Subcutaneous abdominal adipose tissue (tissue), 5 donors: ENCODE results near the gene EPAS1.

ENCODE experiments used
- H3K27ac ChIP-seq: one replicate; pipeline ENCODE4 v1.7.0; 2013; ENCODE audit warnings: low read depth, mild to moderate bottlenecking, inconsistent platforms, low read length, moderate library complexity
- H3K27me3 ChIP-seq, 5 donors: one replicate each; pipeline ENCODE4 v1.7.0; 2013; ENCODE audit warnings: low read length in 5 of 5, inconsistent platforms in 1 of 5; ENCODE audit not compliant: control insufficient read depth in 5 of 5, insufficient read depth in 4 of 5
- H3K36me3 ChIP-seq, 5 donors: one replicate each; pipeline ENCODE4 v1.7.0; 2013; ENCODE audit warnings: low read length in 5 of 5; ENCODE audit not compliant: control insufficient read depth in 5 of 5, insufficient read depth in 5 of 5
- H3K4me1 ChIP-seq, 5 donors: one replicate each; pipeline ENCODE4 v1.7.0; 2013; ENCODE audit warnings: low read length in 5 of 5, mild to moderate bottlenecking in 3 of 5, moderate library complexity in 1 of 5; ENCODE audit not compliant: control insufficient read depth in 5 of 5, insufficient read depth in 5 of 5
- H3K4me3 ChIP-seq, 5 donors: one replicate each; pipeline ENCODE4 v1.7.0; 2013; ENCODE audit warnings: low read length in 5 of 5, low read depth in 1 of 5
- H3K9ac ChIP-seq, 5 donors: one replicate each; pipeline ENCODE4 v1.7.0; 2013; ENCODE audit warnings: low read length in 5 of 5, mild to moderate bottlenecking in 4 of 5, moderate library complexity in 3 of 5
- H3K9me3 ChIP-seq, 5 donors: one replicate each; pipeline ENCODE4 v1.7.0; 2013; ENCODE audit warnings: low read length in 5 of 5; ENCODE audit not compliant: control insufficient read depth in 5 of 5
- donor health status: healthy.
- donor health status: healthy.
- donor health status: healthy.
- donor health status: healthy.
- donor health status: healthy.

EPAS1 gene

DNA sequence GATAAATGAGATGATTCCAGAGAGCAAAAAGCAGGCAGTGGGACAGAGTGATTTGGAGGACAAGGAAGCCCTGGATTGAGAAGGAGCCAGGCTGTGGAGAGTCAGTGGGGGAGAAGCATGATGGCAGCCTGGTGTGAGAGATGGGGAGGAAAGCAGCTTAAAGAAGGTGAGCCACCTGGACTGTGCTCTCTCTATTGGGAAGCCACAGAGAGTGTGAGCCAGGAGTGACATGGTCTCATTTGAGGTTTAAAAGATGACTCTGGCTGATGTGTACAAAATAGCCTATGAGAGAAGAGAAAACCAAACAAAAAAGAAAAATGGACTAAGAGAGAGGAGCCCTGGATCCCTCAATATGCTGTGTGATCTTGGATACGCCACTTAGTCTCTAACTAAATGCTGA lies 12.9 kb upstream of the EPAS1 start:
- H3K9me3 ChIP-seq = no peaks in the 10 kb centered on the region
- peaks cover 0 to under 1% (median 0%) of the 10 kb centered on the region in 5 donors for H3K4me1 ChIP-seq
- no peak overlapping the region for H3K4me3 ChIP-seq
- no peaks in the 10 kb centered on the region for H3K36me3 ChIP-seq
- no peak overlapping the region for H3K9ac ChIP-seq
- H3K27me3 ChIP-seq = no peaks in the 10 kb centered on the region
- H3K27ac ChIP-seq = no peak overlapping the region

DNA sequence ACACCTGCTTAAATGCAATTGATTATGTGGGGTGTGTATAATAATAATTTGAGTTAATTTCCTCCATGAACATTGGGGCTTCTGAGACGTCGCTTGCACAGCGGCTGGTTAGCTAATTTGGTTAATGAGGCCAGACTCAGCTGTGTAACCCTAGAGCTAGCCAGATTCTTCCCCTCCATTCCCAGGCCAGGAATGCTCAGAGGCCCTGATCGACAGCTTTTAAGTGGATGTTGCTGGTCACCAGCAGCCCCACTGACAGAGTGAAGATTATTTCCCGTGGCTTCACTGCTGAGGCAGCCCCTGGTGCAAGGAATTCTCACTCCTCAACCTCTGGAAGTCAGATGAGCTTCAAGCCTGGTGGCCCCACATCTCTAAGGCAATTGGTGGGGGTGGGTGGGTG lies 12.4 kb upstream of the EPAS1 start:
- Histone ChIP-seq H3K9me3 (no peaks in the 10 kb centered on the region), H3K27me3 (no peaks in the 10 kb centered on the region), H3K27ac (no peak overlapping the region), H3K4me1 (peaks cover 0 to 1% (median 0%) of the 10 kb centered on the region in 5 donors), H3K4me3 (no peak overlapping the region), H3K9ac (no peak overlapping the region), H3K36me3 (no peaks in the 10 kb centered on the region)

DNA sequence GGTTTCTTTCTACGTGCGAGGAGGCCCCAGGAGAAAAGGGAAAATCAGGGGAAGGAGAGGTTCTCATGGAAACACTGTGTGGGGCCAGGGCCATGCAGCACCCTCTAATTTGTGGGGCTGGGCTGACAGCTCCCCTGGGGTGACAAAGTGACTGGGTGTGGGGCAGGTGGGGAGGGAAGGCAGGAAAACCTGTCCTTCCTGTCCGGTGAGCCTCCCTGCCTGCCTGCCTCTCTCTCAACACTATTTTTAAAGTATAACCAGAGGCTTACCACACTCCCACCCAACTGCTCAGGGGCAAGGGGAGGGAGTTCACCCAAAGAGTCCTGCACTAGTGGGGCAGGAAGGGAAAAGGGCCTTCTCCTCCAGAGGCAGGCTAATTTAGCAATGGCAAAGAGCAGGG lies 10.5 kb upstream of the EPAS1 start:
- H3K27ac ChIP-seq = no peak overlapping the region
- H3K4me3 ChIP-seq = no peak overlapping the region
- H3K4me1 ChIP-seq = peaks cover 0 to 9% (median 0%) of the 10 kb centered on the region in 5 donors
- no peaks in the 10 kb centered on the region for H3K27me3 ChIP-seq
- H3K36me3 ChIP-seq = no peaks in the 10 kb centered on the region
- no peak overlapping the region for H3K9ac ChIP-seq
- H3K9me3 ChIP-seq = no peaks in the 10 kb centered on the region

DNA sequence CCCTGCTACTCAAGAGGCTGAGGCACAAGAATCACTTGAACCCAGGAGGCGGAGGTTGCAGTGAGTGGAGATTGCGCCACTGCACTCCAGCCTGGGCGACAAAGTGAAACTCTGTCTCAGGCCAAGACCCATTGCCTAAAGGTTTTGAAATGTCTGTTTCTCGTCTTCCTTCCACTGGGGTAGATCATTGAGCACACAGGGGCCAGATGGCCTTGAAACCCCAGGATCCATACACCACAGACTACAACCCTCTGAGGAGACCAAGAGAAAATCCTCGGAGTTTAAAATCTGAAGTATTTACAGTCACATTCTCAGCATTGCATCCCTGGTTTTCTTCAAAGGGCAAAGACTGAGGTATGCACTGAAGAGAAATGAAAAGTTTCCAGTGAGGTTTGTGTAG lies 7.1 kb upstream of the EPAS1 start:
- H3K9me3 ChIP-seq = no peaks in the 10 kb centered on the region
- peaks cover 0 to 9% (median under 1%) of the 10 kb centered on the region in 5 donors for H3K4me1 ChIP-seq
- no peak overlapping the region for H3K4me3 ChIP-seq
- no peaks in the 10 kb centered on the region for H3K36me3 ChIP-seq
- no peak overlapping the region for H3K27ac ChIP-seq
- H3K27me3 ChIP-seq = no peaks in the 10 kb centered on the region
- no peak overlapping the region for H3K9ac ChIP-seq

DNA sequence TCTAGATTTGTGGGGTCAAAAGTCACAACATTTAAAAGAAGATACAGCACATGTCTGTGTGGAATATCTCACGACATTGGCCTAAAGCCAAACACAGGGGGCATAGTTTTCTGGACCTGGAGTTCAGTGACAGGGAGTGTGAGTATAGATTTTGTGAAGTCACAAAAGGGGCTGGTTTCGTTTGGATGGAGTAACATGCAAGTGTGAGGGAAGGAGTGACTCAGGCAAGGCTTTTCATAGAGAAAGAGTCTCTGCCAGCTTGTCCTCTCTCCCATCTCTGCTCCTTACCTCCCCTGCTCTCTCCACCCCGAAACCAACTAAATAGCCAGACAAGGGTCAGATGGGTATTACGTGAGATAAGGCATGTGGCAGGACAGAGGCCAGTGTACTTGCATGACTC lies 3.7 kb upstream of the EPAS1 start:
- Histone ChIP-seq H3K4me1 (peaks cover 0 to 23% (median 13%) of the 10 kb centered on the region in 5 donors), H3K9me3 (no peaks in the 10 kb centered on the region), H3K9ac (no peak overlapping the region)

DNA sequence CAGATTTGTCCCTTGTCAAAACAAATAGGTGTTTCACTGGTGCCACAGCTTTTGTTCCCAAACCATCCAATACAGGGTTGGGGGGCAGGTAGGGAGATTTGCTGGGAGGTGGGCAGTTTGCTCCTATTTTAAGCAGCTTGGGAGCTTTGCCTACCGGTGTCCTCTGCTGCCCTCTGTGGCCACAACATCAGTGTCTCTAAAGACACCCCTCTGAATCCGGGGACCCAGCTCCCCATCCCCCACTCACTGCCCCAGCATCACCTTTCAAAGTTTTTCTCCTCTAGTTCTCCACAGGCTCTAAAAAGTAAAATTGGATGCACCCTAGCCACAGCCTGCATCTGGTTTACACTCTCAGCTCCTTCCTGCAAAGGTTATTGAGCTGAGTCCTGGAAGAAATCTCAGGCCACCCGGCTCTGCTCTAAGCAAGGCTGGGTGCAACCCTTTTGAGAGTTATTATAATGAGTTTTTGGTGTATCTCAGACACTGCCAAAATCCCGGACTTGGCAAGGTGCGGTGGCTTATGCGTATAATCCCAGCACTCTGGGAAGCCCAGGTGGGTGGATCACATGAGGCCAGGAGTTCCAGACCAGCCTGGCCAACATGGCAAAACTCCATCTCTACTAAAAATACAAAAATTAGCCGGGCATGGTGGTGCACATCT lies 2.9 kb upstream of the EPAS1 start:
- Histone ChIP-seq H3K4me1 (peaks cover 0 to 32% (median 21%) of the 10 kb centered on the region in 5 donors), H3K9me3 (no peaks in the 10 kb centered on the region), H3K4me3 (no peak overlapping the region), H3K36me3 (no peaks in the 10 kb centered on the region), H3K27me3 (no peaks in the 10 kb centered on the region), H3K27ac (no peak overlapping the region), H3K9ac (no peak overlapping the region)

More for the DNA sequence above, 3.7 kb upstream of the EPAS1 start:
- Histone ChIP-seq H3K4me3 (no peak overlapping the region), H3K27ac (no peak overlapping the region), H3K36me3 (no peaks in the 10 kb centered on the region), H3K27me3 (no peaks in the 10 kb centered on the region)

DNA sequence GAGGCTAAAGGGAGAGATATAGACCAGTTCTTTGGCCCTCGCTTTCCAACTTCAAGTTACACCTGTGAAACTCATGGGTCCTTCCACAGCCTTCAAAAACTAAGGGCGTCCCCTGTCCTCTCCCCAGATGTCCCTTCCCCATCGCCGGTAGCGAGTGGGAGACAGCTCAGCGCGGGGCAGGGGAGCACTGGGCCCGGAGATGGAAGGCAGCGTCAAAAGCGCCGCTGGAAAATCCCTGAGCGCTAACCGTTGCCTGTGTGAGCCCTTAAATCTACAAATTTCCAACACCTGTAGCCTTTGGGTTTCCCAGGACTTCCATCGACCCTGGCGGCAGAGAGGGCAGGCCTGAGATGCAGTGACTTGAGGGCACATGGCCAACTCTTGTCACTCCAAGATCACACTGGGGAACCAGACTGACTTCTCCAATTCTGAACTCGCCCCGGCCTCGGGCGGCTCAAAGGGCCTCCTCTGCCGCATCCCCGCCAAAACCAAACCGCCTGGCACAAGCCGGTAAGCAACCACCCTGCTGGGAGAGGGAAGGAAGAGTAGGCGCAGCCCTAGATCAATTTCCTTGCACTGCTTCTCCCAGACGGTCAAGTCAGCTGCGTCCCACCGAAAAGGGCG lies 879 bp upstream of the EPAS1 start:
- Histone ChIP-seq H3K9ac (peak overlapping the region; percentile 59 to 92 (median 87)), H3K27me3 (no peaks in the 10 kb centered on the region)

DNA sequence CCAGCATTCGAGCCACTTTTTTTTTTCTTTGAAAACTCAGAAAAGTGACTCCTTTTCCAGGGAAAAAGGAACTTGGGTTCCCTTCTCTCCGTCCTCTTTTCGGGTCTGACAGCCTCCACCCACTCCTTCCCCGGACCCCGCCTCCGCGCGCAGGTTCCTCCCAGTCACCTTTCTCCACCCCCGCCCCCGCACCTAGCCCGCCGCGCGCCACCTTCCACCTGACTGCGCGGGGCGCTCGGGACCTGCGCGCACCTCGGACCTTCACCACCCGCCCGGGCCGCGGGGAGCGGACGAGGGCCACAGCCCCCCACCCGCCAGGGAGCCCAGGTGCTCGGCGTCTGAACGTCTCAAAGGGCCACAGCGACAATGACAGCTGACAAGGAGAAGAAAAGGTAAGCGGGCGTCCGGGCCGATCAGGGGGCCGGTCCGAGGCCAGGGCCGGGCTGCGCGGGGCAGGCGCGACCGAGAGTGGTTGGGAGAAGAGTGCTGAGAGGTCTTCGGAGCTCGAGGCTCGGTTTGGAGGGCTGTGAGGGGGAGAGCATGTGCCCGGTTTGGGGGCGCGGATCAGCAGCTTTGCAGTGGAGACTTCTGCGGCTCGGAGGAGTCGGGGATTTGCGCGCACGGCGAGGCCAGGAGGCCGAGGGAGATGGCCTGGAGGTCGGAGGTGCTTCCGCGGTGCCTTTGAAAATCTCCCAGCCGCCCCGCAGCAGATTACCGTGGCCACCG lies 502 bp downstream of the EPAS1 start:
- H3K27ac ChIP-seq = peak overlapping the region; percentile 98
- H3K27me3 ChIP-seq = no peaks in the 10 kb centered on the region
- peak overlapping the region; percentile 90 to 97 (median 96) for H3K9ac ChIP-seq
- H3K9me3 ChIP-seq = no peaks in the 10 kb centered on the region
- H3K4me3 ChIP-seq = peak overlapping the region; percentile 77 to 98 (median 86)
- peaks cover 3 to 52% (median 36%) of the 10 kb centered on the region in 5 donors for H3K4me1 ChIP-seq
- no peaks in the 10 kb centered on the region for H3K36me3 ChIP-seq

More for the DNA sequence above, 879 bp upstream of the EPAS1 start:
- peaks cover 3 to 46% (median 36%) of the 10 kb centered on the region in 5 donors for H3K4me1 ChIP-seq
- peak overlapping the region; percentile 61 to 86 (median 82) for H3K4me3 ChIP-seq
- H3K36me3 ChIP-seq = no peaks in the 10 kb centered on the region
- peak overlapping the region; percentile 89 for H3K27ac ChIP-seq
- H3K9me3 ChIP-seq = no peaks in the 10 kb centered on the region

DNA sequence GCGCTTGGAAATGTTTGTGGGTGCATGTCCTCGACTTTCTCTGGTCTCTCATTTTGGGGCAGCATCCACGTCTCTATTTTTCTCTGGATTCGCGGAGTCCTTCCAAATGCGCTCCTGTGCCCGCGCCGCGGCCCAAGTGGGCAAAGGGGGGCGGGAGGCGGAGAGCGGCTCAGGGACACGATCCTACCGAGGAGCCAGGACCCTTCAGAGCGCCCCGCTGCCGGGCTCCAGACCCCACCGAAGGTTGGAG lies 990 bp downstream of the EPAS1 start:
- peak overlapping the region; percentile 90 to 97 (median 96) for H3K9ac ChIP-seq
- peaks cover 3 to 54% (median 36%) of the 10 kb centered on the region in 5 donors for H3K4me1 ChIP-seq
- H3K36me3 ChIP-seq = no peaks in the 10 kb centered on the region
- H3K27ac ChIP-seq = peak overlapping the region; percentile 98
- peak overlapping the region; percentile 73 to 98 (median 86) for H3K4me3 ChIP-seq
- H3K27me3 ChIP-seq = no peaks in the 10 kb centered on the region
- no peaks in the 10 kb centered on the region for H3K9me3 ChIP-seq
